Ishikawa (cell line): ENCODE measurements around the gene NUAK2.

Source experiments
- CEBPB ChIP-seq: IDR thresholded peaks from 2 replicates; pipeline ENCODE4 v1.6.1; 2012
- CREB1 ChIP-seq: IDR thresholded peaks from 2 replicates; pipeline ENCODE4 v1.6.1; 2012; ENCODE audit warnings: low read depth
- EGR1 ChIP-seq: IDR thresholded peaks from 2 replicates; pipeline ENCODE4 v1.6.1; 2012
- EP300 ChIP-seq: IDR thresholded peaks from 2 replicates; pipeline ENCODE4 v1.6.1; 2012; ENCODE audit warnings: borderline replicate concordance
- FOXM1 ChIP-seq: IDR thresholded peaks from 2 replicates; pipeline ENCODE4 v1.6.1; 2012; ENCODE audit warnings: low read depth, borderline replicate concordance
- NFIC ChIP-seq: IDR thresholded peaks from 2 replicates; pipeline ENCODE4 v1.6.1; 2012
- RAD21 ChIP-seq: IDR thresholded peaks from 2 replicates; pipeline ENCODE4 v1.6.1; 2012; ENCODE audit warnings: low read depth
- TAF1 ChIP-seq: IDR thresholded peaks from 2 replicates; pipeline ENCODE4 v1.6.1; 2012; ENCODE audit warnings: low read depth, mild to moderate bottlenecking
- TCF12 ChIP-seq: IDR thresholded peaks from 2 replicates; pipeline ENCODE4 v1.6.1; 2012; ENCODE audit warnings: low read depth
- TEAD4 ChIP-seq: IDR thresholded peaks from 2 replicates; pipeline ENCODE4 v1.6.1; 2012
- YY1 ChIP-seq: IDR thresholded peaks from 2 replicates; pipeline ENCODE4 v1.6.1; 2012; ENCODE audit warnings: low read depth
- ZBTB7A ChIP-seq: IDR thresholded peaks from 2 replicates; pipeline ENCODE4 v1.6.1; 2012; ENCODE audit warnings: low read depth
- TF ChIP-seq, protein P1 (sequence below): IDR thresholded peaks from 2 replicates; pipeline ENCODE4 v1.6.1; 2012
- TF ChIP-seq, protein P2 (sequence below): IDR thresholded peaks from 2 replicates; pipeline ENCODE4 v1.6.1; 2012; ENCODE audit warnings: low read depth, mild to moderate bottlenecking
- TF ChIP-seq, protein P3 (sequence below): IDR thresholded peaks from 2 replicates; pipeline ENCODE4 v1.6.1; 2012

The NUAK2 gene

DNA sequence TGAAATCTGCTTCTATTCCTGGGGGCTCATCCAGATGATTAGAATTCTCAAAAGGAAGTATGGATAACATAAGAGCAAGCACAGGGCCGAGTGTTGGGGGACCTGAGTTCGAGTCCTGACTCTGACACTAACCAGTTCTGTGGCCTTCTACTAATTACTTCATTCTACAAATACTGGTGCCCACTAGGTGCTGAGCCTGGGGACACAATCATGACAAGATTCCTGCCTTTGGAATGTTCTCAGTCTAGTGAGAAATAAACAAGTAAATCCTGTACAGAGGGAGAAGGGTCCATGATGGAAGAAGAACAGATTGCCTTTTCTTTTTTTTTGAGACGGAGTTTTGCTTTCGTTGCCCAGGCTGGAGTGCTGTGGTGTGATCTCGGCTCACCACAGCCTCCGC, 2.2 kb upstream of the NUAK2 start:
- TF ChIP-seq, protein P1, sequence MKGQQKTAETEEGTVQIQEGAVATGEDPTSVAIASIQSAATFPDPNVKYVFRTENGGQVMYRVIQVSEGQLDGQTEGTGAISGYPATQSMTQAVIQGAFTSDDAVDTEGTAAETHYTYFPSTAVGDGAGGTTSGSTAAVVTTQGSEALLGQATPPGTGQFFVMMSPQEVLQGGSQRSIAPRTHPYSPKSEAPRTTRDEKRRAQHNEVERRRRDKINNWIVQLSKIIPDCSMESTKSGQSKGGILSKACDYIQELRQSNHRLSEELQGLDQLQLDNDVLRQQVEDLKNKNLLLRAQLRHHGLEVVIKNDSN = no peak
- TF ChIP-seq YY1 = no peak
- no peak for TF ChIP-seq TCF12
- TF ChIP-seq NFIC = no peak
- TF ChIP-seq TEAD4 = no peak
- TF ChIP-seq RAD21 = no peak
- no peak for TF ChIP-seq CEBPB
- TF ChIP-seq, protein P2, sequence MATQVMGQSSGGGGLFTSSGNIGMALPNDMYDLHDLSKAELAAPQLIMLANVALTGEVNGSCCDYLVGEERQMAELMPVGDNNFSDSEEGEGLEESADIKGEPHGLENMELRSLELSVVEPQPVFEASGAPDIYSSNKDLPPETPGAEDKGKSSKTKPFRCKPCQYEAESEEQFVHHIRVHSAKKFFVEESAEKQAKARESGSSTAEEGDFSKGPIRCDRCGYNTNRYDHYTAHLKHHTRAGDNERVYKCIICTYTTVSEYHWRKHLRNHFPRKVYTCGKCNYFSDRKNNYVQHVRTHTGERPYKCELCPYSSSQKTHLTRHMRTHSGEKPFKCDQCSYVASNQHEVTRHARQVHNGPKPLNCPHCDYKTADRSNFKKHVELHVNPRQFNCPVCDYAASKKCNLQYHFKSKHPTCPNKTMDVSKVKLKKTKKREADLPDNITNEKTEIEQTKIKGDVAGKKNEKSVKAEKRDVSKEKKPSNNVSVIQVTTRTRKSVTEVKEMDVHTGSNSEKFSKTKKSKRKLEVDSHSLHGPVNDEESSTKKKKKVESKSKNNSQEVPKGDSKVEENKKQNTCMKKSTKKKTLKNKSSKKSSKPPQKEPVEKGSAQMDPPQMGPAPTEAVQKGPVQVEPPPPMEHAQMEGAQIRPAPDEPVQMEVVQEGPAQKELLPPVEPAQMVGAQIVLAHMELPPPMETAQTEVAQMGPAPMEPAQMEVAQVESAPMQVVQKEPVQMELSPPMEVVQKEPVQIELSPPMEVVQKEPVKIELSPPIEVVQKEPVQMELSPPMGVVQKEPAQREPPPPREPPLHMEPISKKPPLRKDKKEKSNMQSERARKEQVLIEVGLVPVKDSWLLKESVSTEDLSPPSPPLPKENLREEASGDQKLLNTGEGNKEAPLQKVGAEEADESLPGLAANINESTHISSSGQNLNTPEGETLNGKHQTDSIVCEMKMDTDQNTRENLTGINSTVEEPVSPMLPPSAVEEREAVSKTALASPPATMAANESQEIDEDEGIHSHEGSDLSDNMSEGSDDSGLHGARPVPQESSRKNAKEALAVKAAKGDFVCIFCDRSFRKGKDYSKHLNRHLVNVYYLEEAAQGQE = no peak
- no peak for TF ChIP-seq EGR1

DNA sequence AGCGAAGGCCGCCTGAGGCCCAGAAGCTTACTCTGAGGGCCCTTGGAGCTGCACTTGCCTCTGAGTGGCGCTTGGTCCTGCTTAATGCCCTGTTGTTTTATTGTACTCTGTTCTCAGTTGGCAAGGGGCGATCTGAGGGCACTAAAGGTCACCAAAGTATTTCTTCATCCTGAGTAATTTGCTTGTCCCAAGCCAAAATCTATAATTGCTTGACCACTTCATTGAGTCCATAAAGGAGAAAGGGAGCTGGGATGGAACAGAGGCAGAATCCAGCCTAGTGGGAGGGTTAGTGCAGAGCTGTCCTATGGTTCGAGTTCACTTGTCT, 376 bp upstream of the NUAK2 start:
- TF ChIP-seq, protein P1 = no peak
- TF ChIP-seq ZBTB7A (no peak; the same call in 1 of the 2 replicates), EP300 (0 out of 2 replicates have a peak, but pooled peaks have one; percentile 3), TEAD4 (no peak; the same call in 1 of the 2 replicates)

DNA sequence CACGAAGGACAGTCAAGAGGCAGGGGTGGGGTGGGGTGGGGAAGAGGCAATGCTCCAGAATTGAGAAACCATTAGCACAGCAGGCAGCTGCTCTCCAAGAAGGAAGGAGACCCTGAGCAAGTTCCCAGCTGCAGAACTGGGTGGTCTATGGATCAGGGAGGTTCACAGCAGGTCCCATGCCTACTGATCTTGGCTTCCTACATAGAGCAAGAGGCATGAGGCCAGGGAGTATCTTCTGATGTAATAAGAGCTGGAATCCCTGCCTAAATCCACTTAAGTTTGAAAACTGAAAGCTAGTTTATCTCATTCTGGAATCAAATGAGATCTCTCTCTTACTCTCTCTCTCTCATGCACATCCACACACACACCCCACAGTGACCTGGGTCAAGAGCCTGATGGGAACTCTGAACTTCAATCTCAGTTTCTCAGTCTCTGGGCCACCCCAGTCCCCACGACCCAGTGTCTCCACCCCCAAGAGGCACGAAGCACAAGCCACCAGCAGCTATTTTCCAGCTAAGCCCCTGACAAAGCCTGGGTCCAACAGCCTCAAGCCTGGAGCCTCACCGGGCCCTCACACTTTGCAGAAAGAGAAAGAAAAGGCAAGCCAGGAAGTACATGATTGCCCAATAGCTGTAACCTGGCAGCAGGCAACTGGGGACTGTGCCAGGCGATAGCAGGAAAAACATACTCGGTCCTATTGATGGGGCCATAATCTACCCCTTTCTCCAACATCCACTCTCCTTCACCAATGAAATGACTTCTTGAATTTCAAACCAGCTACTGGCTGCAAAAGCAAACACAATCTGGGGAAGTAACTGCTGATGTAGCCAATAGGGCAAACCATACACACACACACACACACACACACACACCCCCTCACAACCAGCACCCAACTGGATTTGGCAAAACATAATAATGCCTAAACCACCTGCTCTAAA, 2.2 kb downstream of the NUAK2 start:
- TF ChIP-seq, protein P3, sequence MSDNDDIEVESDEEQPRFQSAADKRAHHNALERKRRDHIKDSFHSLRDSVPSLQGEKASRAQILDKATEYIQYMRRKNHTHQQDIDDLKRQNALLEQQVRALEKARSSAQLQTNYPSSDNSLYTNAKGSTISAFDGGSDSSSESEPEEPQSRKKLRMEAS = peak; percentile 44; the same call in 1 of the 2 replicates
- TF ChIP-seq CEBPB = peak; percentile 98
- TF ChIP-seq YY1 = no peak
- TF ChIP-seq NFIC = peak; percentile 76; the same call in 1 of the 2 replicates
- TF ChIP-seq EGR1 = no peak
- no peak for TF ChIP-seq CREB1
- TF ChIP-seq RAD21 = no peak
- peak; percentile 38; the same call in 1 of the 2 replicates for TF ChIP-seq FOXM1
- TF ChIP-seq ZBTB7A = no peak
- no peak for TF ChIP-seq TAF1
- TF ChIP-seq, protein P2 = no peak

DNA sequence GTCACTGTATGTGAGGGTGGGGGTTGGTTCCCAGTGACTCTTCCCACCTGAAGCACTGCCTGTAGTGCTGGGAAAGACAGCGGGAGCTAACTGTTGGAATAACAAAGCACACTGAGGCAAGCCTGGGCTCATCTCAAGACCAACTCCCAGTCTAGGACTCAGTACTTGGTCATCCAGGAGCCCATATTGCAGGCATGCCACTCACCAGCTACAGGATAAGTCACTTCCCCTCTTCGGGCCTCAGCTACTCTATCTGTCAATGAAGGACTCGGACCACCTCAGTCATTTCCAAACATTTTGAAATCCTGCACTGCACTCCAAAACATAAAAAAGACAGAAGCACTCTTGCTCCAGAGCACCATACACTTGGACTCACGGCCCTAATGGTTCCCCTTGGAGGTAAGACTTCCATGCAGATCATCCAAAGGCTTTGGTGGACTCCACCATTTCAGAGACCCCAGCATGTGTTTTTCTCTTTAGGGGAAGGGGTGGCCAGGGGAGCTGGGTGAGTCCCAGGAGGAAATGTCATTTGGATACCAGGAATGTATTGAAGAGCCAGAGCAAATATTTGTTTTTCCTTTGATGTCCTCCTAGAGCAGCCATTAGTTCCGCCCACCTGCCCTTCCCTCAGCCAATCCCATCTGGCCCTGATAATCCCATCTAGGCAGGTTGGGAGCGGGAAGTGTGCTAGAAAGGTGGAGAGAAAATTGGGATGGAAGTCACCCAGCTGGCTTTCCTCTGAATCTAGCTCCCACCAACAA, 3.1 kb downstream of the NUAK2 start:
- TF ChIP-seq EP300 = no peak
- no peak for TF ChIP-seq CEBPB
- no peak for TF ChIP-seq TAF1
- no peak for TF ChIP-seq FOXM1
- TF ChIP-seq, protein P1 = no peak
- no peak for TF ChIP-seq TEAD4
- TF ChIP-seq ZBTB7A = no peak
- no peak for TF ChIP-seq YY1
- no peak for TF ChIP-seq CREB1
- no peak for TF ChIP-seq TCF12
- no peak for TF ChIP-seq RAD21
- TF ChIP-seq, protein P2 = no peak
- no peak for TF ChIP-seq NFIC
- TF ChIP-seq EGR1 = no peak
- TF ChIP-seq, protein P3 = no peak
